HG02623 (cell line): ENCODE measurements around the gene NET1.

Experiments
- ATAC-seq: cut with Tn5 transposase; IDR thresholded peaks from one replicate; pipeline ENCODE4 v1.9.1; 2021; ENCODE audit warnings: moderate library complexity; ENCODE audit not compliant: unreplicated experiment

Gene NET1

GRCh38 chr10:5479481-5480161 is 67.3 kb downstream of the NET1 start:
- no peak for ATAC-seq

GRCh38 chr10:5480162-5480941 is 68.0 kb downstream of the NET1 start:
- ATAC-seq: no peak

- no peak for ATAC-seq
These were observed 68.8 kb downstream of the NET1 start for GRCh38 chr10:5481121-5481520.

- no peak for ATAC-seq
These were observed 69.7 kb downstream of the NET1 start for GRCh38 chr10:5482016-5482415.

- no peak for ATAC-seq
These were observed 71.8 kb downstream of the NET1 start for GRCh38 chr10:5484205-5484604.

GRCh38 chr10:5485290-5485689 is 72.9 kb downstream of the NET1 start:
- ATAC-seq: no peak

GRCh38 chr10:5485948-5486852 is 73.8 kb downstream of the NET1 start:
- no peak for ATAC-seq

- no peak for ATAC-seq
These were observed 74.5 kb downstream of the NET1 start for GRCh38 chr10:5486853-5487235.

GRCh38 chr10:5488272-5489161 is 76.2 kb downstream of the NET1 start:
- ATAC-seq: no peak

GRCh38 chr10:5490032-5490431 is 77.7 kb downstream of the NET1 start:
- ATAC-seq: no peak

- no peak for ATAC-seq
These were observed 78.5 kb downstream of the NET1 start for GRCh38 chr10:5490698-5491464.

- no peak for ATAC-seq
These were observed 79.1 kb downstream of the NET1 start for GRCh38 chr10:5491477-5491876.

- no peak for ATAC-seq
These were observed 80.0 kb downstream of the NET1 start for GRCh38 chr10:5492322-5492855.

- no peak for ATAC-seq
These were observed 80.7 kb downstream of the NET1 start for GRCh38 chr10:5492929-5493576.

GRCh38 chr10:5493691-5494090 is 81.3 kb downstream of the NET1 start:
- no peak for ATAC-seq

GRCh38 chr10:5494611-5495010 is 82.3 kb downstream of the NET1 start:
- ATAC-seq: no peak

- ATAC-seq: no peak
These were observed 84.2 kb downstream of the NET1 start for GRCh38 chr10:5496261-5497250.

- ATAC-seq: no peak
These were observed 84.9 kb downstream of the NET1 start for GRCh38 chr10:5497289-5497688.
